Stimulated activated CD8-positive, alpha-beta memory T cell treated with anti-CD3 and anti-CD28 coated beads, Interleukin-2, amount 100 ng/mL, for 48 hours (primary cell): Measurements from ENCODE around the gene MBL2.

ENCODE experiments used
- DNase-seq, 2 donors: peaks; one replicate each; pipeline ENCODE4 v3.0.0-alpha.2; 2020; ENCODE audit warnings: low read depth in 2 of 2

MBL2 gene

DNA sequence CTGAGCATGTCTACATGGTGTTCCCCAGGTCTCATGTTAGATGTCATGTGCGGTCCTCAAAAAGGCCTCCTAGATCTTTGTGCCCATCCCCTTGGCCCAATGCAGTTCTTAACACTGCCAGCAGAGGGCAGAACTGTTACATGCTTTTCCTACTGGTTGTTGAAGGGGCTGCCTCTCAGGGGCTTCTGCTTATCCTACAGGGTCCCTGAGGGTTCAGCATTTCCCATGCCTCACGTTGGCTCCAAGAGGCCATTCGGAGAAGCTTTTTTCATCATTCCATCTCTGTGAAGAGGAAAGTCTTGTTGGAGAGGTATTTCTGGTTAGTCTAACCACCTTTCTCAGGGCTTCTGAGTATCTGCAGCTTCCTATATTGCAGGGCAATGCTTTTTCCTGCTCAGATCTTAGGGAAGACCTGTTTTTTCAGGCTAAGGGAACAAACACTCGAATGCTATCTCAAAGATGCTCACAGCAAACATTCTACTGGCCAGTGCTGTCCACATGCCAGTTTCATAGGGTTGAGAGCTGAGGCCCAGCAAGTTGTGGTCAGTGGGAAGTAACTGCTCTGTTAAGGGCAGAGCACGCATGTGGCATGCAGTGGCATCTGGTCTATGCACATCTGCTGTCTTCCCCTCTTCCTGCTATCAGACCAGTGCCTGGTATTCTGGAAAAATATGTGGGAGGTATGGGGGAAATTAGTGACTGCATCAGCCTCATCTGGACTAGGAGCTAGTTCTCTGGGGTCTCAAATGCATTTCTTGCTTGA lies 31.5 kb downstream of the MBL2 start:
- peak; percentile 11 to 23 for DNase-seq

DNA sequence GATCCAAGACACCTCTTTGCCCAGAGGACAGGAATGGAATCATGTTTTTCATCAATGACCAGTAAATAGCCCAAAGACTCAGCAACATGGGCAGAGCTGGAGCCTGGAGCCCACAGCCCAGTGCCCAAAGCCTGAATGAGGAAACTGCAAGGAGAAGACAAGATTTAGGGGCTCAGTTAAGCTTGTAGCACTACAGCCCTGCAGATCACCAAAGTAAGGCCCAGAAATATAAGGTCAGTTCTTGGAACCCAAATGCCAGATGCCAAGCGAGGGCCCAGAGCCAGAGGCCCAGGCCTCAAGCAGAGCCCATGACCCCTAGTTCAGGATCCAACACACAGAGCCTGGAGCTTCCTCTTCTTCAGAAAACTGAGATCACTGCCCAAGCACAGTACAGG lies 32.4 kb downstream of the MBL2 start:
- DNase-seq: no peak

DNA sequence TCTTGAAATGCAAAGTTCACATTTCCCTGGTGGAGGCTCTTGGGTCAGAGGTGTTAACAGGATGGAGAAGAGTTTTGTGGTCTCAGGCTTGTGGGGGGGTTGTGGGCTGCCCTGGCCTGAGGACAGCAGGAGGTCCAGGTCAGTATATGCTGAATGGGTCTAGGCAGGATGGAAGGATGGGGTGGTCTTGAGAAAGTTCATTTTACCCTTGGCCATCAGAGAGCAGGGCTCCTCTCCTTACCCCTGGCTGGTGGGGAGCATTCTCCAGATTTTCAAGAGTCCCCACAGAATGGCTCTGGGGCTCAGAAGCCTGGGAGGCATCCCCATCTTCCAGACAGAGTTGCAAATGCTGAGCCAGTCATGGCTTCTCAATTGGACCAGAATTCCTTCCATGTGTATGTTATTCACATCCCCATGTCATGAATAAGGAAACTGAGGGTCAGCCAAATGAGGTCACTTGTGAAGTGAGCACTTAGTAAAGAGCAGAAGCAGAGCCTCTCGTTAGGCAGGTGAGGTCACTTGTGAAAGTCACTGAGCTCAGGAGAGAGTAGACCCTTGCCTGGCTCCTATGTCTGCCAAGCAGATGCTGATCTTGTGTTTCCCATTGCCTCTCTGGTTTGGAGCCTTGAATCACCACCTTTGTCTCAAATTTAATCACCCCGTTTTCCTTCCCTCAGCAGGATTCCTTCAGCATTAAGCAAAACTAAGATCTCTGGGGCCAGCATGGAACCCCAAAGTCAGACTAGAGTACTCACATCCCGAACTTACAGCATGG lies 33.0 kb downstream of the MBL2 start:
- DNase-seq: no peak

DNA sequence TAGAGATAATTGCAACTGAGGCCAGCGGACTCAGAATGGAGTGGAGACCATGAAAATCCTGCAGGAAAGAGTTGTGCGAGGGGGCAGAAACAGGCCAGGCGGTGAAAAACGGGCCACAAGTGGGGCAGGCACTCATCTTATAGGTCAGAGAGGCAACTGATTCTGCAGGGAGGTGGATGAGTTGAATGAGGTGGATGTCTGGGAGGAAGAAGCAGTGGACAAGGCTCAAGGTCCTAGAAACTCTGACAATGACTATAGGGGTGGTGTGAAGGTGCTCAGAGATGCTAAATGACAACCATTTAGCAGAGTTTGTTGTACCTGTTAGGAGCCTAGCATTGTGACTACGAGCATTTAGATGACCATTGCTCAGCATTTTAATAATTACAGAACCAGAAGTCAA lies 33.6 kb downstream of the MBL2 start:
- no peak for DNase-seq

DNA sequence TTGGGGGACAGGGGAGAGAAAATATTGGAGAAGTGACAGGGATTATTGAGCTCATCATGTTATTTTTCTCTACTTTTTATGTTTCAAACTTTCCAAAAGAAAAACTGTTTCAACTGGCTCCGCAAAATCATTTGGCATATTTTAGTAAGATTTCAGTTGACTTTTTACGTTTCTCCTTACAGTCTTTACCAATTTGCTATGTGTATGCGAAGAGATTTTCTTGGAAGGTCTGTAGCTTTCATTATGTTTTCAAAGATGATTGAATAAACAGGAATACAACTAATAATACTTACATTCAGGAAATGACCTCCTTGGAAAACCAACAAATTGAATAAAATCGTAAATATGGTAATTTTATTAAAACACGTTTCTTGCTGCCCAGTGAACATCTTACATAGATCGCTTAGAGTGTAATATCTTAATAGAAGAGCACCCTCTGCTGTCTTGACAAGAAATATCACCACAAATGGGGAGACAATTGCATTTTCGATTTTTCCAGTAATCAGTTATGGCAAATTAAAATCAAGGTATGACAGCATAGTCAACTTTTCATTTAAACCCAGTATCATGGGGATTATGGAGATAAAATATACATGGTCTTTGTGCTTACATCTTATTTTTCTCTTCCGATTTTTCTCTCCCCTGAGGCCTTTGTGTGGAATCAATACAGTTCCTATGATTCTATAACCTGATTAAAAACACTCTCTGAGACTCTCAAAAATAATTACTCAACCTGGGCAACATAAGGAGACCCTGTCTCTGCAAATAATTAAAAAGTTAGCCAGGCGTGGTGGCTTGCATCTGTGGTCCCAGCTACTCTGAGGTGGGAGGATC lies 43.1 kb downstream of the MBL2 start:
- no peak for DNase-seq

DNA sequence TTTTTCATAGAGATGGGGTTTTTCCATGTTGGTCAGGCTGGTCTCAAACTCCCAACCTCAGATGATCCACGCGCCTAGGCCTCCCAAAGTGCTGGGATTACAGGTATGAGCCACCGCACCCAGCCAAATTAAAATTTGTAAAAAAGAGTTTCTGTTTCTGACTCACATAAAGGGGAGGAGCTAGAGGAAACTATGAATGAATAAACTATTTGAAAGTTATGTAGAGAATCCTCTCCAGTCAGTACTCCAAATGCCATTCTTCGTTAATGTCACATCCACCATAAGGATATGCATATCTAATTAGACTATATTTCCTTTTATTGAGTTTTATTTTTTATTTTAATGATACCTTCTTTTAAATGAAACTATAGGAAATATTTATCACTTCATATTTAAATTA lies 52.6 kb downstream of the MBL2 start:
- no peak for DNase-seq
